Dermis microvascular lymphatic vessel endothelial cell (primary cell): ENCODE data around the gene ICE1. TPM values are rescaled to one million over a fixed set of nuclear protein-coding genes. Genes with fewer than 3 reads are reported as not detected.
A peak's percentile ranks its signal among the peaks of the same experiment; 100 is the strongest.
"Not testable (repeated sequence)": the region's sequence is repeated elsewhere in the genome, so short reads cannot be mapped to it uniquely, and the experiment has no call there.

Experiments used
- DNase-seq, 2 donors: peaks; one replicate each; pipeline versions ENCODE4 v3.0.0 to v3.0.0-alpha.2; 2010; ENCODE audit warnings: low read depth in 2 of 2
- total RNA-seq: library from RNA; depleted of rRNA; stranded (reverse); fragments of >200 nt; gene quantifications from 2 replicates; pipeline ENCODE4 v1.2.1, GENCODE V29; 2014

The ICE1 gene
- total RNA-seq, 1 donor from 2014 or later: 17.5 TPM

DNA sequence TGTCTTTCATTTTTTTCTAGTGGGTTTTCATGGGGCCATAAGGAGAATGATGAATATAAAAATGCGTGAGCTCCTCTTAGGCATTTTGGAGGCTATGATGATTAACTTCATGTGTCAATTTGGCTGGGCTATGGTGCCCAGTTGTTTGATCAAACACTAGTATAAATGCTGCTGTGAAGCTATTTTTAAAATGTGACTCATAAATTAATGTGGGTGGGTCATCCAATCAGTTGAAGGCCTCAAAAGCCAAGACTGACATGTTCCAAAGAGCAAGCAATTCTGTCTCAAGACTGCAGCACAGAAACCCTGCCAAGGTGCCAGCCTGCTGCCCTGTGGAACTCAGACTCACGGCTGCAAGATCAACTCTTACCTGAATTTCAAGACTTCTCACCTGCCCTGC lies 24.4 kb upstream of the ICE1 start:
- DNase-seq: no peak

DNA sequence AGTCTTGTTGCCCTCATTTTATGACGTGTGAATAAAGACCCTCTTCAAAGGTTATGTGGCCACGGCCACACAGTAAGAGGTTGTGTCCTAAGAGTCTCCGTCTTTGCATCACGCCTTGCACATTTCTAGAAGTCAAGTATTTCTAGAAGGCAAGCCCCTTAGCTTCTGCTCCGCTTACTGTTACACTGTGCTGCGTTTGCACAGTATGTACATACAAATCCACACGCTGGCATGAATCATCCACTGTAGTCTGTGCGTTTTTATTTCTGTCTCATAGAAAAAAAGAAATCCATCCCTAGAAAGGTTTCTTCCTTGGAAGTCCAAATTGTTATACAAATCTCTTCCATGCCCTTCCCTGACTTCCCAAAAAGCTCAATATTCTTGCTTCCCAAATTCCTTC lies 21.4 kb upstream of the ICE1 start:
- no peak for DNase-seq

DNA sequence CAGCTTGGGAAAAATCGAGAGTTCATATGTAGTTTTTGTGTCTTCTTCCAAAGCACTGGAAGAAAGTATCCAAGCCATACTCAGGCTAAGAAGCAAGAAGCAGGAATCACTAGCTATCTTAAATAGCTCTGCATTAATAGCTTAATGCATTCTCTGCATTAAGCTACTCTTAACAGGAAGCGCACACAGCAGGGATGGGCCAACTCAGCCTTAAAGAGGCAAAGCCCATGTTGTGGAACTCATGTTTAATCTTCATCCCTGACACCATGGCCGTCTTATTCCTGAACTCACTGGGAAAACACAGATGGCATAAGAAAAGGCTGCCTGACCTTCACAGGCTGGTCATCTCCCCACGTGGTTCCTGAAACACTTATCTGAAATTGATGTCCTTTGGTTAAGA lies 18.7 kb upstream of the ICE1 start:
- DNase-seq: no peak

DNA sequence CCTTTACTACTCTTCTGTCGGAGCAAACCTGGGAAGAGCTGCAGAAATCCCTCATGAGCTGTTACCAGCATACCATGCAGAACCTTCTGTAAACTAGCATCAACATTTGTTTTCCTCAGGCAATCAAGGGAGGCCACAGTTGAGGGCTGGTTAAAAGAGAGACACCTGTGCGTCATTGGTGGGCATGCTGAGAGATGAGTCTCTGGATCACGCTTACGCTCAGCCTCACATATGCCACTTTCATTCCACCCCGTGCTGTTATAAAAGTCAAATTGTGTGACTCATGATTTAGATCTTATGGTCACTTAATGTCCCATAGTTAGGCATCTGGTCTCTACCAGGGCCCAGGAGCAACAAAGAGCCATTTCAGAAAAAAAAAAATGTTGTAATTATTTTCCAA lies 18.1 kb upstream of the ICE1 start:
- no peak for DNase-seq

DNA sequence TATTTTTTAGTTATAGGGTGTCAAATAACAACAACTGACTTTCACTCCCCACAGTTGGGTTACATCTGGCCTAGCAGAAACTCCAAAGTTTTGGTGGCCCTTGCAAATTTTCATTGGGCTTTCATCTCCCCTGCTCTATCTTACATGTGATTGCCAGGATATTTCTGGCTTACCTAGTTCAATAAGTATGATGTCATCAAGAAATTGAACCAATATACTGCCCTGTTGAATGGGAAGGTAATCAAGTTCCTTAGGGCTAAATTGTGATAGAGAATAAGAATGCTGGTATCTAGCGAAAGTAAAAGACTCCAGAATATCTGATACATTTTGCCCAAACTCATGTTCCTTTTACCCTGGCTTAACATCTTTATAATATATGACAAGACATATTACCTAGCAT lies 17.0 kb upstream of the ICE1 start:
- DNase-seq: no peak

DNA sequence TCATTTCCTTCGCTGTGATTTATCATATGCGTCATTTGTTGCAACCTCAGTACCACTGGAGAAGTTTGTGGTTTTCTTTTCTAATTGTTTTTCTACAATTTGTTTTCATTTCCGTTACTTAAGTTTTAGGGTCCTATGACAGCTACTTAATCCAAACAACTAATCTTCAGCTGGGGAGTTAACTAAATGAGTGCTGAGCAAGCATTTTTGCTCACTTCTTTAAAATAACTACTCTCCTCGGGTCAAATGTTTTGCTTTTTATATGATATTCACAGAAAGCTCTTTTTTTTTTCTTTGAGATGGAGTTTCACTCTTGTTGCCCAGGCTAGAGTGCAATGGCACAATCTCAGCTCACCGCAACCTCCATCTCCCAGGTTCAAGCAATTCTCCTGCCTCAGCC lies 14.6 kb upstream of the ICE1 start:
- no peak for DNase-seq

DNA sequence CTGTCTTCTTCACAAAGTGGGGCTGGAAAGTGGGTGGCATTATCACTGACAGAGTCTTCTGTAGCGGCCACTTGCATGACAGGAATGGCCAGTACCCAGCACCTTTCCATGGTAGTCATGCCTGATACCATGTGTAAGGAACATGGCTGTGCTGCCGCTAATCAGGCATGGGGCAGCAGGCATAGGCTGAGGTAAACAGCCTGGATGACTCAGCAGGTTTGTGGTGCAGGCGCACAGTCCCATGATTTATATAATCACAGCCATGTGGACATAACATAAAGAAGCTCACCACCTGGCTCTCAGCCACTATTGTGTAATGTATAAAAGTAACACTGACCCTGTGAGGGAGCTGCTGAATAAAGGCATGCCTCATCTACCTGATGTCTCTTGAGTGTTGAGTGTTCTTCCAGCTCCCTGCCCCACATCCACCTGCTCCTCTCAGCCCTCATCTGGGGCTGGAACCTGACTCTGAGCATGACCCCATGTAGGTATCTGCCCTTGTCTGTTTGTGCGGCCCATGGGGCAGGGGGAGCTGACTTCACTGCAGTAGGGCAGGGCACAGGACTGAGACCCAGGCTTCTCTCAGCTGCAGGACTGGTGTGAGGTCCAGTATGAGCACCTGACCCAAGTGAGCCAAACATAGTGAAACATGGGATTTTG lies 13.2 kb upstream of the ICE1 start:
- peak in 1 of 2 donors; percentile 9 for DNase-seq

DNA sequence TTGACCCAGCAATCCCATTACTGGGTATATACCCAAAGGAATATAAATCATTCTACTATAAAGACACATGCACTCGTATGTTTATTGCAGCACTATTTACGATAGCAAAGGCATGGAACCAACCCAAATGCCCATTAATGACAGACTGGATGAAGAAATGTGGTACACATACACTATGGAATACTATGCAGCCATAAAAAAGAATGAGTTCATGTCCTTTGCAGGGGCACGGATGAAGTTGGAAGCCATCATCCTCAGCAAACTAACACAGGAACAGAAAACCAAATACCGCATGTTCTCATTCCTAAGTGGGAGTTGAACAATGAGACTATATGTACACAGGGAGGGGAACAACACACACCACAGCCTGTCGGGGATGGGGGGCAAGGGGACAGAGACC lies 8.6 kb upstream of the ICE1 start:
- not testable (repeated sequence) for DNase-seq

DNA sequence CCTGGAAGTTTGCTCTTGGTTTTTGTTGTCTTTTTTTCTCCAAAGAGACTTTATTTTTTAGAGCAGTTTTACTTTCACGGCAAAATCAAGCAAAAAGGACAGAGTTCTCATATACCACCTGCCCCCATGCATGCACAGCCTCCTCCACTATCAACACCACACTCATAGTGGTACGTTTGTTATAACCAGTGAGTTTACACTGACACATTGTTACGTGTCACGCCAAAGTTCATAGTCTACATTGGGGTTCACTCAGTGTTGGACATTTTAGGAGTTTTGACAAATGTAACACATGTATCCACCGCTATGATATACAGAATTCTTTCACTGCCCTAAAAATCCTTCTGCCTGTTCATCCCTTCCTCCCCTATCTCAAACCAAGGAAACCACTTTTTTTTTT lies 7.5 kb upstream of the ICE1 start:
- DNase-seq: no peak

DNA sequence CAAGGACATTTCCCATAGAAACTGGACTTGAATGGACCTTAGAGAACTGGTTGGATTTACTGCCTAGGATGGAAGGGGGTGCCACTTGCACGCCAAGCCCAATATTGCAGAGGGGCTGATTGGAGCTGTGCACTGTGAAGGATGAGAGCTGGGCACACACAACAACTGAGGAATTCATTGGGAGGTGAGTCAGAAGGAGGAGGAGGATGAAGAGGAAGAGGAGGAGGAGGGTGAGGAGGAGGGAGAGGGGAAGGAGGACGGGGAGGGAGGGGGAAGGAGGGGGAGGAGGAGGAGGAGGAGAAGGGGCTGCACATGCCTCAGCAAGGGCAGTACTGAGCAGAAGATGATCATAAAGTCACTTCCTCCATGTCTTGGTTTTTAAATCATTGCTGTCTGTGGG lies 5.7 kb upstream of the ICE1 start:
- no peak for DNase-seq

DNA sequence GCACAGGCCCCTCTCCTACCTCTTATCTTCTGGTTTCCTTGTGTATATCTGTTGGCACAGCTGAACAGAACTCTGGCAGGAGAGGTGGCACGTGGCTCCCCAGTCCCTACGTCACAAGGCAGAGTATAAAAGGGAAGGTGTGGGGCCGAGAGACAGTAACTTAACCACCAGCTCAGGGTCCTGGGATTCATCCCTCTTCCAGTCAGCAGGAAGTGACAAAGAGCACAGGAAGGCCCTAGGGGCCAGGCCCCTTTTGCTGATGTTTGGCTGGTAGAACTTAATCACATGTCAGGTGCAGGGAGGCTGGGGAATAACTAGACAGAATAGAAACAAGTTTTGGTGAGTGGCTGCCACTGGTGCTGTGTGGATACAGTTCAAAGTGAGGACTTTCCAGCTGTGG lies 4.5 kb upstream of the ICE1 start:
- no peak for DNase-seq

DNA sequence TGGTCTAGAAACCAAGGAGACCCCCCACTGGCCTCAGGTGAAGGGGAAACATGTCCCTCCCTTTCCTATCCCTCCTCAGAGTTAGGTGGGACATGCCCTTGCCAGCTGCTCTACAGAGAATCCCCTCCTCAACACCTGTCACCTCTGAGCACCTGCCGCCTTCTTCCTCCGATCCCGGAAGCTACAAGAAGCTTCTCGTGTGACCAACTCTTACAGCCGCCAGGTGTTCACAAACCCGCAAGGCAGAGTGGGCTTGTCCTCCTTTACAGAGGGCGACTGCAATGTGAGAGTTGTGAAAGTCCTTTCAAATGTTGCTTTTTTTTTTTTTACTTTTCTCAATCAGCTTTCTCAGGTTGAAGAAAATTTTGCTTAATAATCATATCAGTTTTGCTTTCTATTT lies 3.7 kb upstream of the ICE1 start:
- no peak for DNase-seq

DNA sequence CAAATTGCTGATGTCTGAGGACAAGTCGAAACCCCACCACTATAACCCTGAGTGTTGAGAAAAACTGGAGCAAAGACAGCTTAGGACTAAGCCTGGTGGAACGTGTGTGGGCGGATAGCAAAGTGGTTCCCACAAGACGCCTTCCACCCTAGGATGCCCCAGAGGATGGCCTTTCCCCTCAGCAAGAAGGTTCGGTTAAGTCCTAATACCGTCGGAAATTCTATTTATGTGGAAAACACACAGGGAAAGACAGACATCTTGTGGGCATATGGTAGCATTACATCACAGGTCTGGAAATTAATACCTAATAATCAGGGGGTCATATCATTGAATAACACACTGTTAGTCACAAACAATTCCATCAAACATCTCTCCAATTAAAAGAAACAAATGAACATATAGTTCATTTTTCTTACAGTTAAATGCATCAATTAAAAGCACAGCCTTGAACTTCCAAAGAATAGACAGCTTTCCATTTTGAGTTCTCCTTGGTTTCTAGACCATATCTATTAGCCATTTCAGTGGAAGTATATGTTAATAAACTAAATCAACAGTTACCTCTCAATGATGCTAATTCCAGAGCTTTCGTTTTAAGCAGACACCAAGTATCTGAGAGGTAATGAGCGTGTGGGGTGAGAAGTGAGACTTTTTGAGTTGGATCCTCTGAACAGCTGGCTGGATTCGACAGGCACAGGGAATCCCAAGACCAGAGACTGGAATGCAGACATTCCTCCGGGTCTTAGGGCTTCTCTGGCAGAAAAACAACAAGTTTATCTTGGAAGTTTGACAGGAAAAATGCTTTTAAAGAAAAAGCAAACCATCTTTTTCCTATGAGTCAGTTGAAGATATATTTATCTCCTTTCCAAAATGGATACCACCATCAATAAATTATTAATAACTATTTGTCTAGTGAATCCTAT lies 2.9 kb upstream of the ICE1 start:
- DNase-seq: peak; percentile 59 to 67

DNA sequence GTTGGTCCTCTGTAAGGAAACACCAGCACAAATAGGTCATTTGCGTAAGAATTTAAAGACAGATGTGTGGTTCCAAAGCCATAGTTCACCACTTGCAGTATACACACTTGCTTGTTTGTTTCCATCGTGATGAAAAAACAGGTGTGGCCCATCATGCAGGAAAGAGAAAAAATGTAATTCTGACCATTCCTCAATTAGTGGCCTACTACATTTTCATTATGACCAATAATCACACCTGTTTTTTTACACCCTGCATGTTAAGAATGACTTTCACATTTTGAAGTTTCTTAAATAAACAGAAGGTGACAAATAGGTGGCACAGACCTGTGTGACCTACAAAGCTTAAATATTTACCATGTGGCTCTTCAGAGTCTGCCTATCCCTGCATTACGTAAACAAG lies 2.2 kb upstream of the ICE1 start:
- DNase-seq: no peak

DNA sequence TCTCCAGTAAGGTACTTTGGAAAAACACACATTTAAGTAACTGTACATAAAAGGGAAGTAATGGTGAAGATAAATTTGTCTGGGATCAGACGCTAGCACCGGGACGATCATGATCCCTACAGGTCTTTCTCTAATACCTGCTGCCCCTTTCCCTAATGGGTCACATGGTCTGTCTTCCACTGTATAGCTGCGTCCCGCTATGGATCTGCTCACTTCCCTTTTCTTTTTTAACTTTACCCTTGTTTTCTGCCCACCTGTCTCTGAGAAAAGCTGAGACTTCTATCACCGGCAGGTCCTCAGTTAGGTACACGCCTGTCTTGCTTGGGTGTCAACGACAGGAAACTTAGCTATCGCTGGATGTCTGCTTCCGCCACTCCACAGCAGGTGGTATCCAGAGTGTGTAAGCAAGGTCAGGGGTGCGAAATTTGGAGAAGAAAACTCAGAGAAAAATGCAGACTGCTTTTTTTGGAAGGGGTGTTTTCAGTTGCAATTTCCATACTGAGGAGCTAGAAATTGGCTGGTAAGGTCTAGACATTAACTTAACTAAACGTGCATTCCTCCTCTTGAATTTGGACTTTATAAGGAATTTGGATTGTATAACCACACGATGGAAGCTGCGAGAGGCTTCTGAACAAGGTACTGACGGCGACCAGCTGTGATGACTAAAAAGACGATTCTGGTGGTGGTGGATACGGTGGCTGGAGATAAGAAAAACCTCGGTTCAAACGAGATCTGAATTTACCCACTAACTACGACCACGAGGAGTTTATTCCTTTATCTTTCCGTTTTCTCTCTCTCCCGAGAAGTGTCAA lies 1.1 kb upstream of the ICE1 start:
- DNase-seq: no peak

DNA sequence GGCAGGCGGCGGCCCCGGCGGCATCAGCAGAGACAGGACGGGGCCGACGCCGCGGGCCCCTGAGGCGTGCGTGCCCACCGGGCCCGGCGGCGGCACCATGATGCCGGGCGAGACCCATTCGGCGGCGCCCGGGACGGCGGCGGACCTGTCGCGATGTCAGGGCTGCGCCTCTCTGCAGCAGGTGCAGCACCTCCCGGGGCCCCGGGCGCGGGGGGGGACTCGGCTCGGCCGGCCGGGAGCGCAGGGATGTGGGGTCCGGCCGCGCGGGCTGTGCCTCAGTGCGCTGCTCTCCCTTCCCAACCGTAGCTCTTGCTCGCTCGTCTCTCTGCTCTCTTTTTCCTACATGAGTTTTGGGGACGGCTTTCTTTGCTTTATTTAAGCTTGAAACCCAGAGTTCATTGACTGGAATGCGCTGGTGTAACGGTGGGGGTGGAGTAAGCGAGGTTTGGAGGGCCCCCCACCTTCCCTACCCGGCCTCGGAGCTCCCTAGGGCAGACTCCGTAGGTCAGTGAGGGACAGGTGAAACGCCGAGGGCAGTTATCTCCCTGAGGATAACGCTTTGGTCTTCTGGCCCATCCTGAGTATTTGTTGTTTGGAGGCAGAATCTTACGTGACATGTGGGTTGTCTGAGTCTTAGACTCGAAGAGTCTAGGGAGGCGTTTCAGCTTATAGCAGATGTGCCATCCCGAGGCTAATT lies 490 bp downstream of the ICE1 start:
- peak in 1 of 2 donors; percentile 3 for DNase-seq

DNA sequence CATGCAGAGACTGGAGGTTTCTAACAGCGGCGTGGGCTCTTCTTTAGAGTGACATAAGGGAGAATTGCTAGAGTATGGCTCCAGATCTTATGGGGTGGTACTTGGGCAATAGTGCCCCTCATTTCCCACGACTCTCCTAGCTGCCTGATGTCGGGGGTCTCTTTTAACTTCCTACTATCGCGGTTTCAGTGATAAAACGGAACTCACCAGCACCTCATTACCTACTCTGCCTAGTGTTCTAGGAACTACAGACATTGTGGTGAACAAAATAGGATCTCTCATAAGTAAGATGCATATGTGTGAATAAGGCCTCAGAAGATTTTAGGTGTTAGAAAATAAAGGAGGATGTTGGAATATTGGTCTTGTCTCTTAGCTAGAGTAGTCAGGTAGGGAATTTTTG lies 1.1 kb downstream of the ICE1 start:
- no peak for DNase-seq

DNA sequence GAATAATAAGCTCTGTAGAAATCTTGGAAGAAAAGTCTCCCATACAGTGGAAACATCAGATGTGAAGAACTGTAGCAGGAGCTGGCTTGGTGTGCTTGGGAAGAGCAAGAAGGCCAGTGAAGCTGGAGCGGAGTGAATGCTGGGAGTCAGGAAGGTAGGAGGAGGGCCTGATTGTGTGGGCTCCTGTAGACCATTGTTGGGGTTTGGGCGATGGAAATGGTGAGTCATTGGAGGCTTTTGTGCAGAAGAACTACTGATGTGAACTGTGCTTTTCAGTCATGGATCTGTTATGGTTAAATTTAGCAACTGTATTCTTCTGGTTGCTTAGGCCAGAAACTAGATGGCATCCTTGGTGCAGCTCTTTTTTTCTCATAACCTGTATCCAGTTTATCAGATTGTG lies 2.3 kb downstream of the ICE1 start:
- DNase-seq: peak in 1 of 2 donors; percentile 72

DNA sequence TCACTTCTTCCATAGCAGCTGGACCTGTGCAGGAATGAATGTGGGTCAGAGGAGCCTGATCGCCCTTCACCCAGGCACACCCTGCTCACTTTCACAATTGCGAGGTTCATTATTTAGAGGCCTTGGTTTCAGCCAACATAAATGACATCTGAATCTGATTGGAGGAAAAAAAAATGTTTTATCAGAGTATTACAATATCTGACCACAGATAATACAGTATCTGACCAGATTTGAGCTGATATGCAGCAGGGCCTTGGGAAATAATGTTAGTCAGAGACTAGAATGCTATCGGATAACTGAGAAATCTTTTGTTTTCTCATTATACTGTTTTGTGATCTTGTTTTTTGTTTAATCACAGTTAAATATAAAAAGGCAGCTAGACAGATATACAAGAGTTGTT lies 7.7 kb downstream of the ICE1 start:
- no peak for DNase-seq

DNA sequence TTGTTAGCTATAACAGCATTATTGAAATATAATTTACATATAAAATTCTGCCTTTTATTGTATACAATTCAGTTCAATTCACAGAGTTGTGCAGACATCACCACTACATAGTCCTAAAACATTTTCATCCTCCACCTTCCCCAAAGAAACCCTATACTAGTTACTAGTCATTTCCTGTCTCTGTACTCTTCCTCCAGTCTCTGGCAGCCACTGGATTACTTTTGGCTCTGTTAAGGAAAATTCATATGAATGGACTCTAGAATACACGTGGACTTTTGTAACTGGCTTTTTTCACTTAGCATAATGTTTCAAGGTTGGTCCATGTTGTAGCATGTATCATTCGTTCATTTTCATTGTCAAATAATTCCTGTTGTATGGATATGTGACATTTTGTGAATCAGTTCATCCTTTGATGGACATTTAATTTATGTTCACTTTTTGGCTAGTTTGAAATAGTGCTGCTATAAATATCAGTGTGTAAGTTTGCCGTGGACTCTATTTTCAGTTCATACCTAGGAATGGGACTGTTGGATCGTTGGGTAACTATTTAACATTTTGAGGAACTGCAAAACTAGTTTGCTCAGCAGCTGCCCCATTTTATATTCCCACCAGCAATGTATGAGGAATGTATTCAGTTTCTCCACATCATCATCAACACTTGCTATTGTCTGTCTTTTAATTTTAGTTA lies 9.7 kb downstream of the ICE1 start:
- DNase-seq: peak in 1 of 2 donors; percentile 77

DNA sequence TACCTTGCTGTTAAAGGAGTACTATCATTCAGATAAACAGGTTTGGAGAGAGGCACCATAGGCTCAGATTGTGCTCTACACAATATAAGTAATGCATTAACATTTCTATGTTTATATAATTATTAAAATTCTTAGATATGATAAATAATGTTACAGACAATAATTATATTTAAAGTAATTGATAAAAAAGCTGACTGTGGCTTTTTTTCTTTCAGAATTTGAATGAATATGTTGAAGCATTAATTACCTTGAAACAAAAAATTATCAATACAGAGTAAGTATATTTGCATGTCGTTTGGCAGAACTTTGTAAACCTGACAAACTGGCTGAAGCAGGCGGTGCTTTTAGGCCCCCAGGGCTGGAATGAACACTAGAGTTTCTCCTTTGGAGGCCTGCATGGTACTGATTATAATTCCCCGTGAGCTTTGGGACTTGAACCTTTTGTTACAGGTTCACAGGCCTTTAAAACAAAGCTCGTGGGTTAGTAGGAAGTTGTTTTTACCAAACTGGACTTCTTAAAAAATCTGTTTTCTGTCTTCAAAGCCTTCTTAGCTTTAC lies 13.8 kb downstream of the ICE1 start:
- no peak for DNase-seq
